HG03575 (cell line): ENCODE measurements around the gene OTUD1.

Experiments
- ATAC-seq: cut with Tn5 transposase; IDR thresholded peaks from one replicate; pipeline ENCODE4 v1.9.1; 2021; ENCODE audit not compliant: unreplicated experiment, insufficient number of reproducible peaks, low FRiP score; ENCODE audit errors: extremely low read depth

Gene OTUD1

GRCh38 chr10:23457632-23458417 is 18.9 kb downstream of the OTUD1 start:
- ATAC-seq, result no peak

- ATAC-seq, result no peak
These were observed 20.5 kb downstream of the OTUD1 start for GRCh38 chr10:23459308-23459939.

DNA sequence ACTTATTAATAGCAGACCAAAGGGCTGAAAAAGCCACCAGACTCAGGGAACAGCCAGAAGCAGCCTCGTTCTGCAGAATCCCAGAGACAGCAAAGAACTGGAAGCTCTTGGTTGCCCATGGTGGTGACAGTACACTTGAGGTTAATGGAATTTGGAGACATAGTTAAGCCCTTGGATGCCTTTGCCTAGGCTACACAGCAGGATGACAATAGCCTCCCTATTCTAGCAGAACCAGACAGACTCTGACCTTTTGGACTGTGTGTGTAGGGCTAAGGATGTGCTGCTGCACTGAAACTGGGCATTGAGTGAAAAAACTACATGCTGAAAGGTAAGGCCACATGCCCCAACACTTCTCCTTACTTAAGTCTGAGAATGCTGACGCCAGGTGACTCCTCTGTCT is 22.7 kb downstream of the OTUD1 start:
- ATAC-seq, result no peak

GRCh38 chr10:23467012-23467411 is 28.1 kb downstream of the OTUD1 start:
- no peak for ATAC-seq

GRCh38 chr10:23467548-23467947 is 28.7 kb downstream of the OTUD1 start:
- ATAC-seq, result no peak

GRCh38 chr10:23469596-23470237 is 30.8 kb downstream of the OTUD1 start:
- no peak for ATAC-seq

GRCh38 chr10:23472181-23472580 is 33.3 kb downstream of the OTUD1 start:
- ATAC-seq, result no peak

- ATAC-seq, result no peak
These were observed 35.2 kb downstream of the OTUD1 start for GRCh38 chr10:23474081-23474480.

DNA sequence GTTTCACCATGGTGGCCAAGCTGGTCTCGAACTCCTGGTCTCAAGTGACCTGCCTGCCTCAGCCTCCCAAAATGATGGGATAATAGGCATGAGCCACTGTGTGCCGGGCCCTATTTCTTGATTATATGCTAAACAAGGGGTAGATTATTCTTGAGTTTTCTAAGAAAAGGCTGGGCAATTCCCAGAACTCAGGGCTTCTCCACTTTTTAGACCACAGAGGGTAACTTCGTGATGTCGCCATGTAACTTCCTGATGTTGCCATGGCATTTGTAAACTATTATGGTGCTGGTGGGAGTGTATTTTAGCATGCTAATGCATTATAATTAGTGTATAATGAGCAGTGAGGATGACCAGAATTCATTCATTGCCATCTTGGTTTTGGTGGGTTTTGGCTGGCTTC is 35.8 kb downstream of the OTUD1 start:
- ATAC-seq, result no peak

DNA sequence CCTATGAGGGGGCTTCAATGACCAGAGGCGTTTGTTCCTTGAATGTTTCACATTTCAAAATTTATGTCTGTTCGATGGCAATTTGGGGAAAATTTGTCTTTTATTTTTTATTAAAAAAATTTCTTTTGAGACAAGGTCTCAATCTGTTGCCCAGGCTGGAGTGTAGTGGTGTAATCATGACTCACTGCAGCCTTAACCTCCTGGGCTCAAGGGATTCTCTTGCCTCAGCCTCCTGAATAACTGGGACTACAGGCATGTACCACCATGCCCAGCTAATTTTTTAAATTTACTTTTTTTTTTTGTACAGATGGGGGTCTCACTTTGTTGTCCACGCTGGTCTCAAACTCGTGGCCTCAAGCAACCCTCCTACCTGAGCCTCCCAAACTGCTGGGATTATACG is 39.7 kb downstream of the OTUD1 start:
- no peak for ATAC-seq

DNA sequence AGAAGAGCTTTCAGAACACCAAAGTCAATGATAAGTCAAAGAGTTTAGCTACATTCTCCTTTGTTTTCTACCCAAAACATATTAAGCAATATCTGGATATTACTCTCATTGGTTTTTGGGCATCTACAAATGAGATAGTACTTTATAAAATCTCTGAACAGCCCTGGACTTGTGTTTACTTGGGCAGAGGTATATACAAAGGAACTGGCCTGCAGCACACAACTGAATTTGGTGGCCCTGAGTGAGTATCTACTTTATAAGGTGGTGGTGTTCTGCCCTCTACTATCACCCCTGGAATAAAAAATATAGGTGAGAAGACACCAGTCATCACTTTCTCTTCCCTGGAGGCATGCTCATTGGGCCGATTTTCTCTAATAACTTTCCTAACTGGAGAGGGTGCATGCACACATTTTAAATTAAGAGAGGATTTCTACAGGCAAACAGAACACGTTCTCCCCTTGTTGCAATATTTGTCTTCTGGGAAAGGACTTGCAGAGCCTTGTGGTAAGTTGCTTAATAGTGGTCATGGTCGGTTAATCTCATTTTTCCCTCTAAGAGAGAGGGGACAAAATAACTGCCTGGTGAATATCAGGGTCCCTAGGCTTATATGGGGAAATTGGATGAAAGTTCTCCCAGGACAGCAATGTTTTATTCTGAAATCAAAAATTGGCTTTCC is 41.1 kb downstream of the OTUD1 start:
- no peak for ATAC-seq

DNA sequence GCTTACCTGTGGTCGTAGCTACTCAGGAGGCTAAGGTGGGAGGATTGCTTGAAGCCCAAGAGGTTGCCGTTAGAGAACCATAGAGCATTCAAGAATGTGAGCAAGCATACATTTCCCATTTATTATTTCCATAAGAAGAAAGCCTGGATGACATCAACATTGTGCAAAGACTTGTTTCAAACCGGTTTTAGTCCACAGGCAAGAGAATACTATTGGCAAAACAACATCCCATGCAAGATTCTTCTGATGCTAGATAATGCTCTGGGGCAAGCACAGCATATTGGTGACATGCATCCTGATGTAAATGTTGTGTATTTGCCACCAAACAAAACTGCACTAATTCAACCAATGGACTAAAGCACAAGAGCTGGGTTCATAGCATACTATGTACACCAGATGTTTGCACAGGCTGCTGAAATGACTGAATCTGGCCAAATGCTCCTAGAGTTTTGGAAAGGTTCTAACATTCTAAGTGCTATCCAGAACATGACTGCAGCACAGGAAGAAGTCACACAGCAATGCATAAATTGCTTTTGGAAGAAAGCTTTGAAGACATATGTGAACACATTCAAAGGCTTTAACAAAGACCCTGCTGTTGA is 42.6 kb downstream of the OTUD1 start:
- ATAC-seq, result no peak

DNA sequence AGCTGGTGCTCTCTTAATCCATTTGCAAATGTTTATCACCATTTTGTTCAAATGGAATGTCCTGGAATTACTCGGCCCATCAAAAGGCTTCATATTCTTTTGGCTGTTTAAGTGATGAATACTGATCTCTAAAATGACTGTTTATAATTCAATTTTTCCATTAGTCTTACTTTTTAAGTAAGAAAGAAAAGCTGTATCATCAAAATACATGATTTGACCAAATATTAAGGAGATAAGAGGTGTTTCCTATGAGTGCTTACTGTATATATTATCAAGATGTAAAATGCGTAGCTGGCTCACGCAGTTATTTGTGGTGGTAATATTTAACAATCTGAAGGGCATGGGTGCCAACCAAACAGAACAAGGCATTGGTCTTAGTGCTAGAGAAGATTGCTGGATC is 51.2 kb downstream of the OTUD1 start:
- ATAC-seq, result no peak
